ENCODE measurements around the gene RNF44.

RNF44 gene

GRCh38 chr5:176521699-176522263, 15.4 kb downstream of the RNF44 start:
- DNase-seq (ENCODE audit: low read depth): no peak
- no peak overlapping the region for H3K4me3 ChIP-seq (replicated peaks; ENCODE audit: low read depth, low read length)
- no peak for TF ChIP-seq CTCF (IDR thresholded peaks at IDR 0.05; ENCODE audit: low read length, missing control alignments)

GRCh38 chr5:176521286-176521685, 15.9 kb downstream of the RNF44 start:
- no peak for TF ChIP-seq CTCF (IDR thresholded peaks at IDR 0.05; ENCODE audit: low read length, missing control alignments)
- no peak overlapping the region for H3K4me3 ChIP-seq (replicated peaks; ENCODE audit: low read depth, low read length)
- DNase-seq (ENCODE audit: low read depth): no peak

- no peak overlapping the region for H3K4me3 ChIP-seq (replicated peaks; ENCODE audit: low read depth, low read length)
- no peak for DNase-seq (ENCODE audit: low read depth)
- no peak for TF ChIP-seq CTCF (IDR thresholded peaks at IDR 0.05; ENCODE audit: low read length, missing control alignments)
Measured at GRCh38 chr5:176519810-176520720, 17.1 kb downstream of the RNF44 start.

GRCh38 chr5:176517053-176517661, 20.0 kb downstream of the RNF44 start:
- DNase-seq (ENCODE audit: low read depth): no peak
- H3K4me3 ChIP-seq (replicated peaks; ENCODE audit: low read depth, low read length): no peak overlapping the region
- no peak for TF ChIP-seq CTCF (IDR thresholded peaks at IDR 0.05; ENCODE audit: low read length, missing control alignments)

- DNase-seq (ENCODE audit: low read depth): no peak
- no peak for TF ChIP-seq CTCF (IDR thresholded peaks at IDR 0.05; ENCODE audit: low read length, missing control alignments)
- H3K4me3 ChIP-seq (replicated peaks; ENCODE audit: low read depth, low read length): no peak overlapping the region
Measured at GRCh38 chr5:176515396-176515795, 21.8 kb downstream of the RNF44 start.

- TF ChIP-seq CTCF (IDR thresholded peaks at IDR 0.05; ENCODE audit: low read length, missing control alignments): no peak
- no peak for DNase-seq (ENCODE audit: low read depth)
Measured at GRCh38 chr5:176514244-176514950, 22.8 kb downstream of the RNF44 start.

More at GRCh38 chr5:176514244-176514950, 22.8 kb downstream of the RNF44 start:
- H3K4me3 ChIP-seq (replicated peaks; ENCODE audit: low read depth, low read length): no peak overlapping the region

Measured in fibroblast of pulmonary artery (primary cell).